Heart right ventricle (tissue), 16 donors: ENCODE data around the gene COMT. TPM values are rescaled to one million over a fixed set of nuclear protein-coding genes. Genes with fewer than 3 reads are reported as not detected.
"Not testable (repeated sequence)": the region's sequence is repeated elsewhere in the genome, so short reads cannot be mapped to it uniquely, and the experiment has no call there.

ENCODE experiments used
- ATAC-seq, 8 donors: fragments of 200-7000 bp; cut with Tn5 transposase; one replicate each; pipeline ENCODE4 v1.9.1; 2020; ENCODE audit warnings: mild to moderate bottlenecking in 8 of 8, moderate library complexity in 8 of 8, moderate number of reproducible peaks in 1 of 8
- DNase-seq, 2 donors: peaks; one replicate each; pipeline ENCODE4 v3.0.0-alpha.2; 2020
- H3K27ac ChIP-seq, 10 donors: fragments of 200-600 bp; sonication (generic) in 2 of 10; one replicate each; pipeline versions ENCODE4 v1.5.0 to v1.8.0; 2020 to 2022; ENCODE audit warnings: mild to moderate bottlenecking in 3 of 10
- H3K27me3 ChIP-seq, 7 donors: fragments of 200-600 bp; one replicate each; pipeline ENCODE4 v1.8.0; 2021 to 2022; ENCODE audit warnings: mild to moderate bottlenecking in 2 of 7
- H3K36me3 ChIP-seq, 9 donors: fragments of 200-600 bp; sonication (generic) in 1 of 9; one replicate each; pipeline versions ENCODE4 v1.5.0 to v1.8.0; 2020 to 2022; ENCODE audit warnings: mild to moderate bottlenecking in 2 of 9
- H3K4me1 ChIP-seq, 9 donors: fragments of 200-600 bp; sonication (generic) in 1 of 9; one replicate each; pipeline versions ENCODE4 v1.5.0 to v1.8.0; 2020 to 2022; ENCODE audit warnings: mild to moderate bottlenecking in 4 of 9
- H3K4me3 ChIP-seq, 10 donors: fragments of 200-600 bp; sonication (generic) in 2 of 10; one replicate each; pipeline versions ENCODE4 v1.5.0 to v1.8.0; 2020 to 2022; ENCODE audit warnings: mild to moderate bottlenecking in 7 of 10, moderate library complexity in 2 of 10
- H3K9me3 ChIP-seq, 11 donors: fragments of 200-600 bp in 10 of 11; sonication (generic) in 2 of 11; one replicate each; pipeline versions ENCODE4 v1.5.0 to v1.8.0; 2013 to 2022; ENCODE audit warnings: mild to moderate bottlenecking in 2 of 11, control low read depth in 1 of 11, moderate library complexity in 1 of 11
- WGBS, 2 donors: extraction: QIAGEN DNeasy Blood & Tissue Kit; methylation state at CpG; one replicate each; pipeline ENCODE4 v1.1.7; 2013; ENCODE audit warnings: inconsistent platforms in 1 of 2; 5-methylcytosine and 5-hydroxymethylcytosine counted together
- intact Hi-C, 10 donors: fragments of 100-400 bp; cut with DNase I; formaldehyde crosslinking; loops; one replicate each; pipeline versions ENCODE4 v1.11.1 to v1.14.2; 2022
- polyA plus RNA-seq, 2 donors: library from polyadenylated mRNA; stranded (reverse); fragments of 200-250 nt; gene quantifications; one replicate each; pipeline ENCODE4 v1.2.3, GENCODE V29; 2013
- total RNA-seq, 10 donors: library from RNA; stranded (reverse); fragmentation: NEBNext Ultra II Directional in 3 of 10; extraction: Animal tissue kit (Norgen Biotek cat#: 25700) in 3 of 10; gene quantifications; one replicate each; pipeline versions ENCODE4 v1.2.1 to v1.2.4, GENCODE V29; 2021 to 2023
- TF ChIP-seq, protein P1 (sequence below), 9 donors: fragments of 200-600 bp; sonication (generic) in 2 of 9; IDR thresholded peaks; one replicate each; pipeline versions ENCODE4 v1.5.0 to v1.8.0; 2021 to 2022; ENCODE audit warnings: antibody characterized with exemption in 9 of 9, mild to moderate bottlenecking in 5 of 9, moderate library complexity in 1 of 9
- donor health status: Arrhythmogenic right ventricular cardiomyopathy.
- donor health status: ischemic (EF 13 %, LVEDD 7.1; RV severe dilation, severe dysfunction).
- donor health status: healthy with polysubstance abuse.
- donor health status: DM: no; HTN: yes; CAD: no.
- donor health status: DM: no; HTN: no; CAD: no.
- donor health status: ischemic (EF 25% LVEDD 6.9; RV normal size, moderate dysfunction).
- donor health status: ischemic (EF 25% LVEDD 5.7; RV mildly dilated, moderate dysfunction).
- donor health status: healthy.
- donor health status: DM: yes; HTN: yes; CAD: no.
- donor health status: Ischemic cardiomyopathy.
- donor health status: ischemic (EF 35%, LVEDD 5.7; RV mildly dilated, moderate dysfunction).
- donor health status: nonischemic (EF 11% LVEDD 7.7; RV severe dilation, severe dysfunction).
- donor health status: DM: yes; HTN: yes; CAD: no.
- donor health status: PGD.
- donor health status: ischemic (EF 29% LVEDD 5.4; RV normal size, mild dysfunction).
- donor health status: nonischemic (EF 23%, LVEDD 6.1; RV moderate dilation, normal function).

The COMT gene
- total and polyA plus RNA-seq, 12 donors, result 42.9 to 273 (median 101) TPM

DNA sequence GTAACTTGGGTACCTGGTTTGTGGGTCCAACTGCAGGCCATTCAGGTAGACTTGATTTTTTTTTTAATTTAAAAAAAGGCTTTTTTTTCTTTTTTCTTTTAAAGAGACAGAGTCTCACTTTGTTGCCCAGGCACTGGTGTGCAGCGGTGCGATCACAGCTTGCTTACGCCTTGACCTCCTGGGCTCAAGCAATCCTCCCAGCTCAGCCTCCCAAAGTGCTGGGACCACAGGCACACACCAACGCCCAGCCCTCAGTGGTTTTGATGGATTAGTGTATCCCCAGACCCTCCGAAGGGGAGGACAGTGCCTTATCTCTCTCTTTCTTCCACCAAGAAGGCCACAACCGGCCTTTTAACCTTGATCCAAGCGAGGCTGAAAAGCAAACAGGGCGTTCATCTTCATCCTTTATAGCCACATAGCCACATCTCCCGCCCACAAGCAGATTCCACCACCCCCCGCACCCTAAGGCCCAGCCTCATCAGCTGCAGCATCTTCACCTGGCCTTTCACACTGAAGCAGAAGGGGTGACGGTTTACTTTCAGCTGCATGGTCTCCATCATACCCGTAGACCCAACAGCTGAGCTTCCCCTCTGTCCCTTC lies 17.6 kb upstream of the COMT start:
- ATAC-seq, result no peak
- 88 to 92% methylated on average over 12 of the region's 12 CpGs for WGBS, 2 donors

DNA sequence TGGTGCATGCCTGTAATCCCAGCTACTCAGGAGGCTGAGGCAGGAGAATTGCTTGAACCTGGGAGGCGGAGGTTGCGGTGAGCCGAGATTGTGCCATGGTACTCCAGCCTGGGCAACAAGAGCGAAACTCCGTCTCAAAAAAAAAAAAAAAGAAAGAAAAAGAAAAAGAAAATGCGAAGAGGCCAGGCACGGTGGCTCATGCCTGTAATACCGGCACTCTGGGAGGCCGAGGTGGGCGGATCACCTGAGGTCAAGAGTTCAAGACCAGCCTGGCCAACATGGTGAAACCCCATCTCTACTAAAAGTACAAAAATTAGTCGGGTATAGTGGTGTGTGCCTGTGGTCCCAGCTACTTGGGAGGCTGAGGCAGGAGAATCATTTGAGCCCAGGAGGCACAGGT lies 15.5 kb upstream of the COMT start:
- H3K4me3 ChIP-seq, H3K4me1 ChIP-seq, ATAC-seq, H3K27ac ChIP-seq, DNase-seq, H3K9me3 ChIP-seq, H3K27me3 ChIP-seq, intact Hi-C loops: not testable (repeated sequence)
- WGBS, 2 donors, result 87 to 97% methylated on average over 11 of the region's 11 CpGs
- H3K36me3 ChIP-seq, result peaks cover 0 to 31% (median 0%) of the 10 kb centered on the region in 9 donors

More for the DNA sequence above, 17.6 kb upstream of the COMT start:
- DNase-seq, result no peak
- intact Hi-C loops, result no loop called here
- TF ChIP-seq, protein P1, sequence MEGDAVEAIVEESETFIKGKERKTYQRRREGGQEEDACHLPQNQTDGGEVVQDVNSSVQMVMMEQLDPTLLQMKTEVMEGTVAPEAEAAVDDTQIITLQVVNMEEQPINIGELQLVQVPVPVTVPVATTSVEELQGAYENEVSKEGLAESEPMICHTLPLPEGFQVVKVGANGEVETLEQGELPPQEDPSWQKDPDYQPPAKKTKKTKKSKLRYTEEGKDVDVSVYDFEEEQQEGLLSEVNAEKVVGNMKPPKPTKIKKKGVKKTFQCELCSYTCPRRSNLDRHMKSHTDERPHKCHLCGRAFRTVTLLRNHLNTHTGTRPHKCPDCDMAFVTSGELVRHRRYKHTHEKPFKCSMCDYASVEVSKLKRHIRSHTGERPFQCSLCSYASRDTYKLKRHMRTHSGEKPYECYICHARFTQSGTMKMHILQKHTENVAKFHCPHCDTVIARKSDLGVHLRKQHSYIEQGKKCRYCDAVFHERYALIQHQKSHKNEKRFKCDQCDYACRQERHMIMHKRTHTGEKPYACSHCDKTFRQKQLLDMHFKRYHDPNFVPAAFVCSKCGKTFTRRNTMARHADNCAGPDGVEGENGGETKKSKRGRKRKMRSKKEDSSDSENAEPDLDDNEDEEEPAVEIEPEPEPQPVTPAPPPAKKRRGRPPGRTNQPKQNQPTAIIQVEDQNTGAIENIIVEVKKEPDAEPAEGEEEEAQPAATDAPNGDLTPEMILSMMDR (IDR thresholded peaks at IDR 0.05), result no peak
- peaks cover 0 to 25% (median 0%) of the 10 kb centered on the region in 9 donors for H3K36me3 ChIP-seq
- H3K27me3 ChIP-seq, result no peaks in the 10 kb centered on the region
- no peaks in the 10 kb centered on the region for H3K9me3 ChIP-seq
- H3K27ac ChIP-seq, result no peak overlapping the region
- H3K4me1 ChIP-seq, result no peaks in the 10 kb centered on the region
- no peak overlapping the region for H3K4me3 ChIP-seq

DNA sequence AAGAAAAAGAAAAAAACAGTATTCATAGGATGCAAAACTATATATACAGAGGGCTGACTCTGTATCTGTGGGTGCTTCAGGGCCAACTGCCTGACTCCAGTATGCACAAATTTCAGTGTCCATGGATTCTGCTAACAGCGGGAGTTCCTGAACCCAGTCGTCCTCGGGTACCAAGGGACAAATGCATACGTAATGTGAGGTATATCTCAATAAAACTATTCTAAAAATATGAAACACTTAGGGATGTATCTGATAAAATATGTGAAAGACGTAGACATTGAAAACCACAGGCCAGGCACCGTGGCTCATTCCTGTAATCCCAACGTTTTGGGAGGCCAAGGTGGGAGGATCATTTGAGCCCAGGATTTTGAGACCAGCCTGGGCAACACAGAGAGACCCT lies 13.9 kb upstream of the COMT start:
- Histone ChIP-seq H3K27me3 (no peaks in the 10 kb centered on the region), H3K27ac (no peak overlapping the region), H3K4me1 (peaks cover 0 to 2% (median 0%) of the 10 kb centered on the region in 9 donors), H3K4me3 (no peak overlapping the region), H3K36me3 (peaks cover 0 to 32% (median 0%) of the 10 kb centered on the region in 9 donors), H3K9me3 (no peaks in the 10 kb centered on the region)
- intact Hi-C loops, result no loop called here
- 89 to 90% methylated on average over 7 of the region's 7 CpGs for WGBS, 2 donors
- ATAC-seq, result no peak
- no peak for DNase-seq
- TF ChIP-seq, protein P1 (IDR thresholded peaks at IDR 0.05), result no peak

DNA sequence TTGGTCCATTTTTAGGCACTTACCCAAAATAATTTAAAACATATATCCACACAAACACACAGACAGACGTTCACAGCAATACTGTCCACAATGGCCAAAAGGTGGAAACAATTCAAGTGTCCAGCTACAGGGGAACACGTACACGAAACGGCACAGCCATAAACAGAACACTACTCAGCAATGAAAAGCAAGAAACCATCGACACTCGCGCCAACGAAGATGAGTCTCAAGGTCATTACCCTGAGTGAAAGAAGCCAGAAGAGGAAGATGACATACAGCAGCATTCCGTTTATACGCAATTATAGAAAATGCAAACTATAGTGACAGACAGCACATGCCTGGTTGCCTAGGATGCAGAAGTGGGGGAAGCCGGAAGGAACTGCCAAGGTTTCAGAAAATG lies 13.4 kb upstream of the COMT start:
- WGBS, 2 donors, result 90 to 91% methylated on average over 11 of the region's 11 CpGs
- ATAC-seq (no peak), DNase-seq (no peak)
- no peaks in the 10 kb centered on the region for H3K9me3 ChIP-seq
- intact Hi-C loops, result no loop called here
- peaks cover 0 to 6% (median 0%) of the 10 kb centered on the region in 9 donors for H3K4me1 ChIP-seq
- TF ChIP-seq, protein P1 (IDR thresholded peaks at IDR 0.05), result no peak
- H3K4me3 ChIP-seq, result no peak overlapping the region
- H3K27ac ChIP-seq, result no peak overlapping the region
- H3K36me3 ChIP-seq, result peaks cover 0 to 32% (median 0%) of the 10 kb centered on the region in 9 donors
- no peaks in the 10 kb centered on the region for H3K27me3 ChIP-seq
